Parathyroid adenoma (tissue), 2 donors: ENCODE measurements around the gene HOXB6.

ENCODE experiments used
- H2AFZ ChIP-seq: fragments of 300-600 bp; sonication (generic); one replicate; pipeline ENCODE4 v1.7.0; 2017; ENCODE audit warnings: antibody characterized with exemption, mild to moderate bottlenecking
- H3K27ac ChIP-seq: fragments of 300-600 bp; sonication (generic); one replicate; pipeline ENCODE4 v1.7.0; 2017
- H3K27me3 ChIP-seq: fragments of 300-600 bp; sonication (generic); one replicate; pipeline ENCODE4 v1.7.0; 2017; ENCODE audit warnings: low read length; ENCODE audit not compliant: control insufficient read depth, insufficient read depth
- H3K36me3 ChIP-seq: fragments of 300-600 bp; sonication (generic); one replicate; pipeline ENCODE4 v1.7.0; 2017; ENCODE audit warnings: low read length; ENCODE audit not compliant: control insufficient read depth, insufficient read depth
- H3K4me1 ChIP-seq: fragments of 300-600 bp; sonication (generic); one replicate; pipeline ENCODE4 v1.7.0; 2017; ENCODE audit warnings: control low read depth
- H3K4me2 ChIP-seq: fragments of 300-600 bp; sonication (generic); one replicate; pipeline ENCODE4 v1.7.0; 2017; ENCODE audit warnings: low read length
- H3K4me3 ChIP-seq: fragments of 300-600 bp; sonication (generic); one replicate; pipeline ENCODE4 v1.7.0; 2017; ENCODE audit warnings: low read depth, low read length
- H3K79me2 ChIP-seq: fragments of 300-600 bp; sonication (generic); one replicate; pipeline ENCODE4 v1.7.0; 2017; ENCODE audit warnings: control low read depth
- H3K9ac ChIP-seq: fragments of 300-600 bp; sonication (generic); one replicate; pipeline ENCODE4 v1.7.0; 2017; ENCODE audit warnings: mild to moderate bottlenecking
- H3K9me3 ChIP-seq: fragments of 300-600 bp; sonication (generic); one replicate; pipeline ENCODE4 v1.7.0; 2017; ENCODE audit warnings: low read length; ENCODE audit not compliant: control insufficient read depth
- TF ChIP-seq, protein P1 (sequence below): fragments of 300-600 bp; sonication (generic); IDR thresholded peaks from one replicate; pipeline ENCODE4 v1.7.0; 2017; ENCODE audit warnings: antibody characterized with exemption, mild to moderate bottlenecking
- donor health status: primary hyperparathyroidism.

HOXB6 gene

DNA sequence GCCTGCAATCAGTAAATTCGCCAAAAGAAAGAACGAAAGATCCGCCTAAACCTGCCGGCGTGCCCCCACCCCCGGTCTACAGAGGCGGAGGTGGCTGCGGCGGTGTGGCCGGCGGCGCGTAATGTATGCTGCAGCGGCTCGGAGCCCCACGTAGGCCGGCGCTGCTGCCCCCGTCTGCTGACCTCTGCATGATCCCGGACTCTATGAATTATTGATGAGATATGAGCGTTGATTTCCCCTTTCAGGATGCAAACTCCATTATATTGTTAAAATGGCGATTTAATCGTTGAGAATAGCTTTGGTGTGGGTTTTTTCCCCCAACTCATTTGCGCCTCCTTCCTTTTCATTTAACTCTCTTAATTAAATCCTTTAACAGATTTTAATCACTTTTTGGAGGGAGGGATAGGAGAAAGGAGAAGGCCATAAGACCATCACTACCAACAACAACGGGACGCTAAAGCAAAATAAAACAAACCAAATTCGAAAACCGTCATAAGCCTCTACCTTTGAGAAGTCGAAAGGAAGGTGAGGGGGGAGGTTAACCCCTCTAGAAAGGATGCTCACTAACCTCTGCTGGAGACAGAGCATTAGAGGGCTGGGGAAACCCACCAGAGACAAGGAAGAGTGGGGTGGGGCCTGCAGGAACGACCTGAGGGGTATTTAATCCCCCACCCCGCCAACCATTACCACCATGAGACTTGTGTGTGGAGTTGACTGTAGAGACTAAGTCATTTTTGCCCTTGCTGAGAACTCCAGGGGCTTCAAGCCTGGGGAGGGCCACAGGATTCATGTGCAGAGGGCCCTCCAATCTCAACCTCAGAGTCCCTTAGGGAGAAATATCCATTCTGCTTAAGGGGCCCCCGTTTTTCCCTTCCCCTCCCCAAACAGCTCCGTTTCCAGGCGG lies 18.2 kb downstream of the HOXB6 start:
- H3K79me2 ChIP-seq, result no peaks in the 10 kb centered on the region
- peak overlapping the region; percentile 94 for H3K4me3 ChIP-seq
- H2AFZ ChIP-seq, result no peak overlapping the region
- H3K9ac ChIP-seq, result no peak overlapping the region
- H3K27me3 ChIP-seq, result no peaks in the 10 kb centered on the region
- TF ChIP-seq, protein P1, sequence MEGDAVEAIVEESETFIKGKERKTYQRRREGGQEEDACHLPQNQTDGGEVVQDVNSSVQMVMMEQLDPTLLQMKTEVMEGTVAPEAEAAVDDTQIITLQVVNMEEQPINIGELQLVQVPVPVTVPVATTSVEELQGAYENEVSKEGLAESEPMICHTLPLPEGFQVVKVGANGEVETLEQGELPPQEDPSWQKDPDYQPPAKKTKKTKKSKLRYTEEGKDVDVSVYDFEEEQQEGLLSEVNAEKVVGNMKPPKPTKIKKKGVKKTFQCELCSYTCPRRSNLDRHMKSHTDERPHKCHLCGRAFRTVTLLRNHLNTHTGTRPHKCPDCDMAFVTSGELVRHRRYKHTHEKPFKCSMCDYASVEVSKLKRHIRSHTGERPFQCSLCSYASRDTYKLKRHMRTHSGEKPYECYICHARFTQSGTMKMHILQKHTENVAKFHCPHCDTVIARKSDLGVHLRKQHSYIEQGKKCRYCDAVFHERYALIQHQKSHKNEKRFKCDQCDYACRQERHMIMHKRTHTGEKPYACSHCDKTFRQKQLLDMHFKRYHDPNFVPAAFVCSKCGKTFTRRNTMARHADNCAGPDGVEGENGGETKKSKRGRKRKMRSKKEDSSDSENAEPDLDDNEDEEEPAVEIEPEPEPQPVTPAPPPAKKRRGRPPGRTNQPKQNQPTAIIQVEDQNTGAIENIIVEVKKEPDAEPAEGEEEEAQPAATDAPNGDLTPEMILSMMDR, result no peak
- no peak overlapping the region for H3K27ac ChIP-seq
- H3K4me1 ChIP-seq, result no peaks in the 10 kb centered on the region
- H3K36me3 ChIP-seq, result no peaks in the 10 kb centered on the region
- peak overlapping the region; percentile 98 for H3K4me2 ChIP-seq
- H3K9me3 ChIP-seq, result no peaks in the 10 kb centered on the region

DNA sequence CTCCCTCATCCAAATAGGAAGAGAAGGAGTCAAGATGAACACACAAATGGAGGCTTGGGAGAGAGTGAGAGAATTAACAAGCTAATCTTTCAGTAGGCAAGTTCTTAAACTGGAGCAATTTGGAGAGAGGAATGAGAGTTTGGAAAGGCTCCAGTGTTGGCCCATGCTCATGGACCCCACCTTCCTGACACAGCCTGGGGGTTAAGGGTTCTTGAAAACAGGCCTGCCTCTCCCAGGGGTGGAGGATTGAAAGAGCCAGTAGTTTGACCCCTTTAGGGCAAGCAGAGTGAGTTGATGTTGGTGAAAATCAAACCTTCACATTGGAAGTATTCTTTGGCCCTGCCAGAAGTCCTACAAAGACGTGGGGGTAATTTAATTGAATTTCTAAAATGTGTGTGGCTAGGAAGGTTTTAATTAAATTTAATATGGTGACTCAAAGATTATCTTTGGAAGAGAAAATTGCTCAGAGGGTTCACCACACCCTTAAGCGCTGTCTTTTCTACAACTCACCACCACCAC lies 20.5 kb downstream of the HOXB6 start:
- no peaks in the 10 kb centered on the region for H3K4me1 ChIP-seq
- H3K9ac ChIP-seq, result no peak overlapping the region
- H3K9me3 ChIP-seq, result no peaks in the 10 kb centered on the region
- H3K36me3 ChIP-seq, result no peaks in the 10 kb centered on the region
- H3K27me3 ChIP-seq, result no peaks in the 10 kb centered on the region
- H3K4me3 ChIP-seq, result no peak overlapping the region
- TF ChIP-seq, protein P1, result no peak
- H3K4me2 ChIP-seq, result no peak overlapping the region
- no peaks in the 10 kb centered on the region for H3K79me2 ChIP-seq
- H2AFZ ChIP-seq, result no peak overlapping the region
- H3K27ac ChIP-seq, result no peak overlapping the region

DNA sequence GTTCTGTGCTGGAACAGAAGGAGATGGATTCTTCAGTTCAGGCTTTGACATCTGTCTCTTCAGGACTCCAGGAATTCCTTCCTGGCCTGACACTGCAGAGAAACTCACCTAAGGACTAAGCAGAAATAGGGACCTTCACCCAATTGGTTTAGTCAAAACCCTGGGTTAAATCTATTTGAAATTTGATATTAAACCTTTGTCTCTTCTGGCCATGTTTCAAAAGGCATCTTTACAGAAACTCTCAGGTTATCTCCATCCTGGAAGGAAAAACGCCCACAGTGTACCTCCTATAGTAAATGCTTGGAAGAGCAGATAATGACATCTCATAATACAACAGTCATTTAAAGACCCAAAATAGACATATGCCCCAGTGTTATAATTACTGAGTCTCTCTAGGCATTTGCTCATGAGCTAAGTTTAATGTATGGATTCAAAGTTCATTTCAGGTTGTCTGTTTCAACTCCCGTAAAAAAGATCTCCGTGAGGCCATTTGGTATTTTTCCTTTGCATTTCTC lies 21.0 kb downstream of the HOXB6 start:
- Histone ChIP-seq H3K9me3 (no peaks in the 10 kb centered on the region), H2AFZ (no peak overlapping the region), H3K9ac (no peak overlapping the region), H3K4me2 (no peak overlapping the region), H3K27ac (no peak overlapping the region), H3K79me2 (no peaks in the 10 kb centered on the region), H3K36me3 (no peaks in the 10 kb centered on the region), H3K4me1 (no peaks in the 10 kb centered on the region), H3K27me3 (no peaks in the 10 kb centered on the region), H3K4me3 (no peak overlapping the region)
- TF ChIP-seq, protein P1, result no peak

DNA sequence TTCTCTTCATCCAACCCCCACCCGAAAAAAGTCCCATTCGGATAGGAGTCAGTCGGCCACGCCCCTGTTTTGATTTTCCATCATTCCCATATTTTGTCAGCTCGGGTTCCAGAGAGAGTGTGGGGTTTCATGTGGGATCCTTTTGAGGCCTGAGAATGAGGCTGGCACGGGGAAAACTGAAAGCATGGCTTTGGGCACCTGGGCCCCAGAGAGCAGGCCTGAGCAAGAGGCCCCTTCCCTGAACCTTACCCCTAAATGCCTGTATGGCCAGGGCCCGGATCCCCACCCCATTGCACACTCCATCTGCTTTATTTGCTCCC lies 22.1 kb downstream of the HOXB6 start:
- H3K9ac ChIP-seq, result no peak overlapping the region
- peak overlapping the region; percentile 77 for H3K4me2 ChIP-seq
- H3K79me2 ChIP-seq, result no peaks in the 10 kb centered on the region
- no peaks in the 10 kb centered on the region for H3K4me1 ChIP-seq
- no peaks in the 10 kb centered on the region for H3K27me3 ChIP-seq
- no peak overlapping the region for H3K27ac ChIP-seq
- TF ChIP-seq, protein P1, result no peak
- H3K4me3 ChIP-seq, result peak overlapping the region; percentile 68
- no peaks in the 10 kb centered on the region for H3K9me3 ChIP-seq
- H3K36me3 ChIP-seq, result no peaks in the 10 kb centered on the region
- no peak overlapping the region for H2AFZ ChIP-seq
